HEK293 (cell line): ENCODE results near the gene TRIM72.
"Not testable (repeated sequence)": the region's sequence is repeated elsewhere in the genome, so short reads cannot be mapped to it uniquely, and the experiment has no call there.

ENCODE experiments used
- CTCF ChIA-PET: fragments of 350-600 bp; formaldehyde crosslinking; extraction: SDS; loops from one replicate; lab custom pipeline; 2021; ENCODE audit warnings: antibody characterized with exemption; lab: Yijun Ruan, JAX
- POLR2A ChIA-PET: fragments of 300-600 bp; formaldehyde crosslinking; extraction: SDS; loops from one replicate; lab custom pipeline; 2020; ENCODE audit warnings: antibody characterized with exemption, inconsistent platforms; lab: Yijun Ruan, JAX
- H3K27ac ChIP-seq: fragments of 200-500 bp; sonication (Bioruptor generic); 2 replicates; pipeline ENCODE4 v1.5.1; 2014; ENCODE audit warnings: low read depth, low read length, control low read depth, inconsistent platforms; ENCODE audit errors: extremely low read depth
- H3K36me3 ChIP-seq, 2 experiments: fragments of 200-500 bp in 1 of 2; sonication (Bioruptor generic) in 1 of 2; 1 replicate in 1 of 2; 2 replicates in 1 of 2; pipeline ENCODE4 v1.5.1; 2014 to 2017; ENCODE audit warnings: inconsistent platforms in 2 of 2, low read length in 2 of 2; ENCODE audit not compliant: control insufficient read depth in 2 of 2, insufficient read depth in 1 of 2
- H3K4me1 ChIP-seq: fragments of 200-500 bp; sonication (Bioruptor generic); 2 replicates; pipeline ENCODE4 v1.5.1; 2014; ENCODE audit warnings: mild to moderate bottlenecking, low read length, inconsistent platforms; ENCODE audit not compliant: control insufficient read depth, insufficient read depth
- H3K4me3 ChIP-seq: 2 replicates; pipeline ENCODE4 v1.5.1; 2011; ENCODE audit warnings: low read depth, mild to moderate bottlenecking, control low read depth, low read length, moderate library complexity
- H3K9me3 ChIP-seq: fragments of 200-500 bp; sonication (Bioruptor generic); 2 replicates; pipeline ENCODE4 v1.5.1; 2014; ENCODE audit warnings: low read depth, low read length, inconsistent platforms; ENCODE audit not compliant: control insufficient read depth, insufficient read depth
- MEIS1 ChIP-seq: sonication (generic); formaldehyde crosslinking; IDR thresholded peaks from 2 replicates; pipeline ENCODE4 v1.8.1; 2022; ENCODE audit warnings: missing genetic modification reagents, mild to moderate bottlenecking, borderline replicate concordance
- OVOL3 ChIP-seq: fragments of 450-650 bp; formaldehyde crosslinking; IDR thresholded peaks from 2 replicates; pipeline ENCODE4 v1.5.1; 2016; ENCODE audit warnings: missing biosample characterization, missing genetic modification characterization
- PRDM1 ChIP-seq: fragments of 450-650 bp; formaldehyde crosslinking; IDR thresholded peaks from 2 replicates; pipeline ENCODE4; 2016; ENCODE audit warnings: missing biosample characterization, missing genetic modification characterization
- REPIN1 ChIP-seq: fragments of 450-650 bp; formaldehyde crosslinking; IDR thresholded peaks from 2 replicates; pipeline ENCODE4 v1.5.1; 2017; ENCODE audit warnings: missing biosample characterization, missing genetic modification characterization, low read depth
- ZBTB8A ChIP-seq: fragments of 450-650 bp; formaldehyde crosslinking; IDR thresholded peaks from 2 replicates; pipeline ENCODE4 v1.5.1; 2016; ENCODE audit warnings: missing biosample characterization, missing genetic modification characterization
- ZIC2 ChIP-seq: fragments of 450-650 bp; formaldehyde crosslinking; IDR thresholded peaks from 2 replicates; pipeline ENCODE4 v1.5.1; 2016; ENCODE audit warnings: missing biosample characterization, missing genetic modification characterization
- ZNF112 ChIP-seq: fragments of 450-650 bp; formaldehyde crosslinking; IDR thresholded peaks from 2 replicates; pipeline ENCODE4 v1.5.0; 2017; ENCODE audit warnings: missing biosample characterization, missing genetic modification characterization
- ZNF140 ChIP-seq: fragments of 450-650 bp; formaldehyde crosslinking; IDR thresholded peaks from 2 replicates; pipeline ENCODE4 v1.5.1; 2016; ENCODE audit warnings: missing biosample characterization, missing genetic modification characterization
- ZNF2 ChIP-seq: fragments of 450-650 bp; formaldehyde crosslinking; IDR thresholded peaks from 2 replicates; pipeline ENCODE4 v1.5.1; 2016; ENCODE audit warnings: missing biosample characterization, missing genetic modification characterization
- ZNF202 ChIP-seq: fragments of 450-650 bp; formaldehyde crosslinking; IDR thresholded peaks from 2 replicates; pipeline ENCODE4 v1.5.1; 2016; ENCODE audit warnings: missing biosample characterization, missing genetic modification characterization, borderline replicate concordance
- ZNF274 ChIP-seq, 2 experiments: fragments of 200-500 bp in 1 of 2; fragments of 450-650 bp in 1 of 2; sonication (Bioruptor generic) in 1 of 2; formaldehyde crosslinking in 1 of 2; IDR thresholded peaks; 2 replicates each; pipeline versions ENCODE4 v1.5.1 to v1.6.1; 2014 to 2016; ENCODE audit warnings: borderline replicate concordance in 1 of 2, inconsistent platforms in 1 of 2, low read length in 1 of 2, missing biosample characterization in 1 of 2, missing genetic modification characterization in 1 of 2
- ZNF324 ChIP-seq: fragments of 450-650 bp; formaldehyde crosslinking; IDR thresholded peaks from 2 replicates; pipeline ENCODE4 v1.5.1; 2016; ENCODE audit warnings: missing biosample characterization, missing genetic modification characterization
- ZNF341 ChIP-seq: fragments of 450-650 bp; formaldehyde crosslinking; IDR thresholded peaks from 2 replicates; pipeline ENCODE4; 2016; ENCODE audit warnings: low read depth, missing biosample characterization, missing genetic modification characterization
- ZNF473 ChIP-seq: fragments of 450-650 bp; formaldehyde crosslinking; IDR thresholded peaks from 2 replicates; pipeline ENCODE4 v1.5.1; 2017; ENCODE audit warnings: missing biosample characterization, missing genetic modification characterization
- ZNF529 ChIP-seq: fragments of 450-650 bp; formaldehyde crosslinking; IDR thresholded peaks from 2 replicates; pipeline ENCODE4 v1.5.1; 2017; ENCODE audit warnings: missing genetic modification characterization, missing biosample characterization; ENCODE audit not compliant: insufficient replicate concordance
- ZNF555 ChIP-seq: fragments of 450-650 bp; formaldehyde crosslinking; conservative IDR thresholded peaks from 2 replicates; pipeline ENCODE4 v1.5.1; 2017; ENCODE audit warnings: missing biosample characterization, mild to moderate bottlenecking, missing genetic modification characterization, inconsistent platforms
- ZNF560 ChIP-seq: fragments of 450-650 bp; formaldehyde crosslinking; IDR thresholded peaks from 2 replicates; pipeline ENCODE4 v1.5.1; 2017; ENCODE audit warnings: missing biosample characterization, missing genetic modification characterization, borderline replicate concordance
- ZNF660 ChIP-seq: fragments of 450-650 bp; IDR thresholded peaks from 2 replicates; pipeline ENCODE4 v1.5.1; 2018; ENCODE audit warnings: missing biosample characterization, mild to moderate bottlenecking, missing genetic modification characterization
- TF ChIP-seq, protein P1 (sequence below): fragments of 450-650 bp; formaldehyde crosslinking; IDR thresholded peaks from 2 replicates; pipeline ENCODE4 v1.5.1; 2016; ENCODE audit warnings: missing biosample characterization, missing genetic modification characterization
- TF ChIP-seq, protein P2 (sequence below): fragments of 450-650 bp; formaldehyde crosslinking; IDR thresholded peaks from 2 replicates; pipeline ENCODE4 v1.5.1; 2017; ENCODE audit warnings: missing biosample characterization, mild to moderate bottlenecking, missing genetic modification characterization, moderate library complexity

TRIM72 gene

DNA sequence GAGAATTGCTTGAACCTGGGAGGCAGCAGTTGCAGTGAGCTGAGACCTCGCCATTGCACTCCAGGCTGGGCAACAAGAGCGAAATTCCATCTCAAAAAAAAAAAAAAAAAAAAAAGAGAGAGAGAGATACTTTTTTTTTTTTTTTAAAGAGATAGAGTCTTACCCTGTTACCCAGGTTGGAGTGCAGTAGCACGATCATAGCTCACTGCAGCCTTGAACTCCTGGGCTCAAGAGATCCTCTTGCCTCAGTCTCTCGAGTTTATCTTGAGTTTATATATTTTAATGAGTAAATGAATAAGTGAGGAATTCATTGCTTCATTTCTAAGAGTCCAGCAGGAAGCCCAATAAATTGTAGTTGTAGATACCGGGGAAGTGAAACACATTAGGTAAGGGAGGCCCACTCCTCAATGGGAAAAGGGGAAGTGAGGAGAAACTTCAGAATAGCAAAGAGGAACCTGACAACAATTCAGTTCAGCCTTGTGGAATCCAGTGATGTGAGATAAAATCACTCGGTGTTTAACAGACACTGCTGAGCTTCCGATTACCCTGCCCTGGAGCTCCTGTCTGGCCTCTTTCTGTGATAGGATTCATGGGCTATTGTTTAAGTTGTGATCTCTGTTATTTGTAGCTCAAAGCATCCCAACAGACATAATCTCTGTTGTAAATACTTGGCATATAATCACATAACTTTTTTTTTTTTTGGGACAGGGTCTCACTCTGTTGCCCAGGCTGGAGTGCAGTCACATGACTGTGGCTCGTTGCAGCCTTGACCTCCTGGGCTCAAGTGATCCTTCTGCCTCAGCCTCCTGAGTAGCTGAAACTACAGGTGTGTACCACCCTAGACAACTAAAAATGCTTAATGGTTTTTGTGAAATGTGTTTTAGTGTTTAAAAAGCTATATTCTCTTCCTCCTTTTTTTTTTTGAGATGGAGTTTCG lies 30.1 kb downstream of the TRIM72 start:
- Histone ChIP-seq H3K4me1 (no peaks in the 10 kb centered on the region), H3K27ac (no peak overlapping the region), H3K9me3 (no peaks in the 10 kb centered on the region), H3K4me3 (no peak overlapping the region), H3K36me3 (no peaks in the 10 kb centered on the region)
- POLR2A ChIA-PET, result interaction anchor here (0.7 to 0.9 kb wide), 2 partner anchors 13 to 42 kb away, joined by 3 read pairs; partner anchors contain the start of gene PYCARD
- CTCF ChIA-PET, result interaction anchor here (0.5 kb wide), 1 partner anchor 289 kb away, joined by 3 read pairs; no protein-coding TSS in a partner anchor
- no peak for TF ChIP-seq ZBTB8A (tag by site-specific recombination)
- TF ChIP-seq MEIS1 (CRISPR knock-in tag), result no peak
- no peak for TF ChIP-seq OVOL3 (tag by site-specific recombination)
- TF ChIP-seq, protein P1, sequence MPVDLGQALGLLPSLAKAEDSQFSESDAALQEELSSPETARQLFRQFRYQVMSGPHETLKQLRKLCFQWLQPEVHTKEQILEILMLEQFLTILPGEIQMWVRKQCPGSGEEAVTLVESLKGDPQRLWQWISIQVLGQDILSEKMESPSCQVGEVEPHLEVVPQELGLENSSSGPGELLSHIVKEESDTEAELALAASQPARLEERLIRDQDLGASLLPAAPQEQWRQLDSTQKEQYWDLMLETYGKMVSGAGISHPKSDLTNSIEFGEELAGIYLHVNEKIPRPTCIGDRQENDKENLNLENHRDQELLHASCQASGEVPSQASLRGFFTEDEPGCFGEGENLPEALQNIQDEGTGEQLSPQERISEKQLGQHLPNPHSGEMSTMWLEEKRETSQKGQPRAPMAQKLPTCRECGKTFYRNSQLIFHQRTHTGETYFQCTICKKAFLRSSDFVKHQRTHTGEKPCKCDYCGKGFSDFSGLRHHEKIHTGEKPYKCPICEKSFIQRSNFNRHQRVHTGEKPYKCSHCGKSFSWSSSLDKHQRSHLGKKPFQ, result no peak
- TF ChIP-seq ZNF341 (tag by site-specific recombination), result no peak
- TF ChIP-seq ZNF202 (tag by site-specific recombination), result no peak
- no peak for TF ChIP-seq ZNF112 (tag by site-specific recombination)
- TF ChIP-seq ZNF473 (tag by site-specific recombination), result no peak
- TF ChIP-seq ZNF274 (IDR thresholded peaks at IDR 0.05; ENCODE audit: low read length), result no peak
- TF ChIP-seq ZNF274 (tag by site-specific recombination; IDR thresholded peaks at IDR 0.05; ENCODE audit: borderline replicate concordance), result no peak
- no peak for TF ChIP-seq REPIN1 (tag by site-specific recombination)
- no peak for TF ChIP-seq ZNF660 (tag by site-specific recombination)
- TF ChIP-seq ZNF140 (tag by site-specific recombination), result no peak
- no peak for TF ChIP-seq ZNF529 (tag by site-specific recombination)
- TF ChIP-seq ZNF555, result no peak
- TF ChIP-seq ZNF2 (tag by site-specific recombination), result no peak
- TF ChIP-seq, protein P2, sequence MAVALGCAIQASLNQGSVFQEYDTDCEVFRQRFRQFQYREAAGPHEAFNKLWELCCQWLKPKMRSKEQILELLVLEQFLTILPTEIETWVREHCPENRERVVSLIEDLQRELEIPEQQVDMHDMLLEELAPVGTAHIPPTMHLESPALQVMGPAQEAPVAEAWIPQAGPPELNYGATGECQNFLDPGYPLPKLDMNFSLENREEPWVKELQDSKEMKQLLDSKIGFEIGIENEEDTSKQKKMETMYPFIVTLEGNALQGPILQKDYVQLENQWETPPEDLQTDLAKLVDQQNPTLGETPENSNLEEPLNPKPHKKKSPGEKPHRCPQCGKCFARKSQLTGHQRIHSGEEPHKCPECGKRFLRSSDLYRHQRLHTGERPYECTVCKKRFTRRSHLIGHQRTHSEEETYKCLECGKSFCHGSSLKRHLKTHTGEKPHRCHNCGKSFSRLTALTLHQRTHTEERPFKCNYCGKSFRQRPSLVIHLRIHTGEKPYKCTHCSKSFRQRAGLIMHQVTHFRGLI, result no peak
- no peak for TF ChIP-seq ZIC2 (tag by site-specific recombination)
- no peak for TF ChIP-seq ZNF324 (tag by site-specific recombination)
- TF ChIP-seq PRDM1 (tag by site-specific recombination), result no peak
- TF ChIP-seq ZNF560 (tag by site-specific recombination), result no peak

DNA sequence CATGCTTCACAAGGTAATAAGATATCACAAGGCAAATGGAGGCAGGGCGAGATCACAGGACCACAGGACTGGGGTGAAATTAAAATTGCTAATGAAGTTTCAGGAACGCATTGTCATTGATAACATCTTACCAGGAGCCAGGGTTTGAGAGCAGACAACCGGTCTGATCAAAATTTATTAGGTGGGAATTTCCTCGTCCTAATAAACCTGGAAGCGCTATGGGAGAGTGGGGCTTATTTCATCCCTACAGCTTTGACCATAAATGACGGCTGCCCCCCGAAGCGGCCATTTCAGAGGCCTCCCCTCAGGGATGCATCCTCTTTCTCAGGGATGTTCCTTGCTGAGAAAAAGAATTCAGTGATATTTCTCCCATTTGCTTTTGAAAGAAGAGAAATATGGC lies 31.7 kb downstream of the TRIM72 start:
- CTCF ChIA-PET, POLR2A ChIA-PET: not testable (repeated sequence)

More for the DNA sequence above, 31.7 kb downstream of the TRIM72 start:
- H3K4me1 ChIP-seq, H3K4me3 ChIP-seq, H3K36me3 ChIP-seq, H3K9me3 ChIP-seq, H3K27ac ChIP-seq: not testable (repeated sequence)
